Heart left ventricle (tissue), 16 donors: ENCODE measurements around the gene CCDC68. TPM values are rescaled to one million over a fixed set of nuclear protein-coding genes. Genes with fewer than 3 reads are reported as not detected.
"Not testable (repeated sequence)": the region's sequence is repeated elsewhere in the genome, so short reads cannot be mapped to it uniquely, and the experiment has no call there.

ENCODE experiments used
- ATAC-seq, 4 donors: fragments of 200-7000 bp; cut with Tn5 transposase; one replicate each; pipeline ENCODE4 v1.9.1; 2020 to 2022; ENCODE audit warnings: moderate library complexity in 4 of 4, mild to moderate bottlenecking in 3 of 4, moderate number of reproducible peaks in 1 of 4
- DNase-seq, 5 donors: peaks; one replicate each; pipeline ENCODE4 v3.0.0-alpha.2; 2020
- H3K27ac ChIP-seq, 12 donors: fragments of 200-600 bp; sonication (generic) in 4 of 12; one replicate each; pipeline versions ENCODE4 v1.5.0 to v1.8.0; 2016 to 2022; ENCODE audit warnings: mild to moderate bottlenecking in 2 of 12
- H3K27me3 ChIP-seq, 9 donors: fragments of 200-600 bp; sonication (generic) in 2 of 9; one replicate each; pipeline versions ENCODE4 v1.5.1 to v1.8.0; 2016 to 2022; ENCODE audit warnings: mild to moderate bottlenecking in 3 of 9
- H3K36me3 ChIP-seq, 9 donors: fragments of 200-600 bp; sonication (generic) in 2 of 9; one replicate each; pipeline versions ENCODE4 v1.5.0 to v1.8.0; 2018 to 2022; ENCODE audit warnings: mild to moderate bottlenecking in 2 of 9
- H3K4me1 ChIP-seq, 12 donors: fragments of 200-600 bp; sonication (generic) in 4 of 12; one replicate each; pipeline versions ENCODE4 v1.5.0 to v1.8.0; 2016 to 2022; ENCODE audit warnings: mild to moderate bottlenecking in 3 of 12
- H3K4me3 ChIP-seq, 12 donors: fragments of 200-600 bp; sonication (generic) in 4 of 12; one replicate each; pipeline versions ENCODE4 v1.5.0 to v1.8.0; 2017 to 2022; ENCODE audit warnings: mild to moderate bottlenecking in 9 of 12, moderate library complexity in 4 of 12
- H3K9me3 ChIP-seq, 12 donors: fragments of 200-600 bp; sonication (generic) in 4 of 12; one replicate each; pipeline versions ENCODE4 v1.5.0 to v1.8.0; 2016 to 2022; ENCODE audit warnings: mild to moderate bottlenecking in 1 of 12
- CTCF ChIP-seq, 12 donors: fragments of 200-600 bp; sonication (generic) in 4 of 12; IDR thresholded peaks; one replicate each; pipeline versions ENCODE4 v1.5.0 to v1.8.0; 2018 to 2022; ENCODE audit warnings: antibody characterized with exemption in 12 of 12, mild to moderate bottlenecking in 5 of 12
- POLR2A ChIP-seq, 2 donors: fragments of 450-650 bp; IDR thresholded peaks; one replicate each; pipeline ENCODE4 v1.6.1; 2017; ENCODE audit warnings: antibody characterized with exemption in 2 of 2, mild to moderate bottlenecking in 2 of 2, moderate library complexity in 2 of 2
- WGBS, 4 donors: extraction: QIAGEN DNeasy Blood & Tissue Kit in 2 of 4; methylation state at CpG; one replicate each; pipeline versions ENCODE4 v1.1.5 to v1.1.7; 2013 to 2018; 5-methylcytosine and 5-hydroxymethylcytosine counted together
- intact Hi-C, 10 donors: fragments of 100-400 bp; cut with DNase I; formaldehyde crosslinking; loops; one replicate each; pipeline versions ENCODE4 v1.11.1 to v1.14.2; 2022
- polyA plus RNA-seq, 2 donors: library from polyadenylated mRNA; stranded (reverse); fragments of 200-250 nt; gene quantifications; one replicate each; pipeline ENCODE4 v1.2.3, GENCODE V29; 2013
- total RNA-seq, 9 donors: library from RNA; depleted of rRNA in 2 of 9; stranded (reverse); fragments of >200 nt in 2 of 9; fragmentation: NEBNext Ultra II Directional in 3 of 9; extraction: Animal tissue kit (Norgen Biotek cat#: 25700) in 3 of 9; gene quantifications; one replicate each; pipeline versions ENCODE4 v1.1.0 to v1.2.4, GENCODE V29; 2016 to 2023
- donor health status: ischemic (EF 13 %, LVEDD 7.1; RV severe dilation, severe dysfunction).
- donor health status: healthy with polysubstance abuse.
- donor health status: DM: no; HTN: yes; CAD: no.
- donor health status: DM: no; HTN: no; CAD: no.
- donor health status: ischemic (EF 25% LVEDD 6.9; RV normal size, moderate dysfunction).
- donor health status: ischemic (EF 25% LVEDD 5.7; RV mildly dilated, moderate dysfunction).
- donor health status: healthy.
- donor health status: DM: yes; HTN: yes; CAD: no.
- donor health status: ischemic (EF 35%, LVEDD 5.7; RV mildly dilated, moderate dysfunction).
- donor health status: nonischemic (EF 11% LVEDD 7.7; RV severe dilation, severe dysfunction).
- donor health status: DM: yes; HTN: yes; CAD: no.
- donor health status: PGD.
- donor health status: ischemic (EF 29% LVEDD 5.4; RV normal size, mild dysfunction).
- donor health status: nonischemic (EF 23%, LVEDD 6.1; RV moderate dilation, normal function).

The CCDC68 gene
- total and polyA plus RNA-seq, 11 donors, result 2.0 to 11.6 (median 4.2) TPM

- DNase-seq, result no peak
- Histone ChIP-seq H3K9me3 (peaks cover 0 to 6% (median 0%) of the 10 kb centered on the region in 12 donors), H3K4me3 (no peak overlapping the region), H3K36me3 (no peaks in the 10 kb centered on the region), H3K4me1 (peaks cover 0 to 8% (median 0%) of the 10 kb centered on the region in 12 donors), H3K27ac (no peak overlapping the region), H3K27me3 (no peaks in the 10 kb centered on the region)
- TF ChIP-seq POLR2A (IDR thresholded peaks at IDR 0.05) (no peak), CTCF (IDR thresholded peaks at IDR 0.05) (no peak)
- 90 to 93% (median 93%) methylated on average over 5 of the region's 5 CpGs for WGBS, 4 donors
- intact Hi-C loops, result no loop called here
- ATAC-seq, result no peak
Observed at GRCh38 chr18:54968807-54969206, 9.5 kb upstream of the CCDC68 start.

- H3K27ac ChIP-seq, H3K36me3 ChIP-seq, H3K9me3 ChIP-seq, DNase-seq, H3K4me3 ChIP-seq, H3K4me1 ChIP-seq, intact Hi-C loops, ATAC-seq, H3K27me3 ChIP-seq: not testable (repeated sequence)
- 95 to 96% (median 96%) methylated on average over 9 of the region's 9 CpGs for WGBS, 4 donors
Observed at GRCh38 chr18:54968237-54968636, 9.0 kb upstream of the CCDC68 start.

GRCh38 chr18:54967786-54968185 is 8.5 kb upstream of the CCDC68 start:
- no peak overlapping the region for H3K4me3 ChIP-seq
- peaks cover 0 to 6% (median 0%) of the 10 kb centered on the region in 12 donors for H3K9me3 ChIP-seq
- H3K27me3 ChIP-seq, result no peaks in the 10 kb centered on the region
- TF ChIP-seq CTCF (IDR thresholded peaks at IDR 0.05) (no peak), POLR2A (IDR thresholded peaks at IDR 0.05) (no peak)
- peaks cover 0 to 8% (median 0%) of the 10 kb centered on the region in 12 donors for H3K4me1 ChIP-seq
- intact Hi-C loops, result no loop called here
- H3K27ac ChIP-seq, result no peak overlapping the region
- 68 to 88% (median 78%) methylated on average over 4 of the region's 4 CpGs for WGBS, 4 donors
- H3K36me3 ChIP-seq, result no peaks in the 10 kb centered on the region
- DNase-seq, result no peak
- ATAC-seq, result no peak

- H3K27ac ChIP-seq, result no peak overlapping the region
- H3K9me3 ChIP-seq, result no peaks in the 10 kb centered on the region
- no peak for TF ChIP-seq CTCF (IDR thresholded peaks at IDR 0.05)
- no peak for TF ChIP-seq POLR2A (IDR thresholded peaks at IDR 0.05)
- ATAC-seq (no peak), DNase-seq (no peak)
- H3K4me3 ChIP-seq, result no peak overlapping the region
- peaks cover 0 to 10% (median 0%) of the 10 kb centered on the region in 9 donors for H3K27me3 ChIP-seq
- peaks cover 0 to 11% (median 0%) of the 10 kb centered on the region in 12 donors for H3K4me1 ChIP-seq
- H3K36me3 ChIP-seq, result no peaks in the 10 kb centered on the region
- intact Hi-C loops, result no loop called here
Observed at GRCh38 chr18:54964741-54965140, 5.5 kb upstream of the CCDC68 start.

- intact Hi-C loops, result no loop called here
- WGBS, 4 donors, result 80 to 90% (median 84%) methylated on average over 9 of the region's 9 CpGs
- ATAC-seq (no peak), DNase-seq (no peak)
- no peak overlapping the region for H3K27ac ChIP-seq
- peaks cover 0 to 17% (median 2%) of the 10 kb centered on the region in 12 donors for H3K4me1 ChIP-seq
- H3K9me3 ChIP-seq, result no peaks in the 10 kb centered on the region
- H3K36me3 ChIP-seq, result no peaks in the 10 kb centered on the region
- H3K4me3 ChIP-seq, result no peak overlapping the region
- TF ChIP-seq CTCF (IDR thresholded peaks at IDR 0.05) (no peak), POLR2A (IDR thresholded peaks at IDR 0.05) (no peak)
- H3K27me3 ChIP-seq, result peaks cover 0 to 21% (median 0%) of the 10 kb centered on the region in 9 donors
Observed at GRCh38 chr18:54962919-54963645, 3.8 kb upstream of the CCDC68 start.
